PC-9 (cell line): ENCODE data around the gene BARHL1.

Experiments
- EZH2 ChIP-seq: fragments of 200-600 bp; sonication (generic); IDR thresholded peaks from 2 replicates; pipeline ENCODE4 v1.8.0; 2017; ENCODE audit warnings: antibody characterized with exemption, low read depth
- TF ChIP-seq, protein P1 (sequence below): fragments of 200-600 bp; sonication (generic); conservative IDR thresholded peaks from 2 replicates; pipeline ENCODE4 v1.6.1; 2017; ENCODE audit warnings: mixed run types, antibody characterized with exemption, mild to moderate bottlenecking, moderate library complexity

DNA sequence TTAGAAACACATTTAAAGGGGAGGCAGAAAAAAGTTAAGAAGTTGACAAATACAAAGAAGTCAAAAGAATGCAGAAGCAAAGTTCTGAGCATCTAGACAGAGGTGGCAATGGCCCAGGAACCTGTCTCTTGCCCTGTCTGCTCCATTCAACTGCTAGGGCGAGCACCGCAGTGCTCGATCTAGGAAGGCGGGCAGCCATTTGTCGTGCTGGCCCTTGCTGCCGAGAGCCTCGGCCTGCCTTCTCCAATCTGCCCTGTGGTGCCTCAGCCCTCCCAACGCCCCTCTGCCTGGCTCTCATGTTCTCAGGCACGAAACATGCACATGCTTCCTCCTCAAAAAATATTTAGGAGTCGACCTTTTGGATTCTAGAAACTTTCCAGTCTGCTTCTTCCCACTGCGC lies 45.2 kb downstream of the BARHL1 start:
- TF ChIP-seq, protein P1, sequence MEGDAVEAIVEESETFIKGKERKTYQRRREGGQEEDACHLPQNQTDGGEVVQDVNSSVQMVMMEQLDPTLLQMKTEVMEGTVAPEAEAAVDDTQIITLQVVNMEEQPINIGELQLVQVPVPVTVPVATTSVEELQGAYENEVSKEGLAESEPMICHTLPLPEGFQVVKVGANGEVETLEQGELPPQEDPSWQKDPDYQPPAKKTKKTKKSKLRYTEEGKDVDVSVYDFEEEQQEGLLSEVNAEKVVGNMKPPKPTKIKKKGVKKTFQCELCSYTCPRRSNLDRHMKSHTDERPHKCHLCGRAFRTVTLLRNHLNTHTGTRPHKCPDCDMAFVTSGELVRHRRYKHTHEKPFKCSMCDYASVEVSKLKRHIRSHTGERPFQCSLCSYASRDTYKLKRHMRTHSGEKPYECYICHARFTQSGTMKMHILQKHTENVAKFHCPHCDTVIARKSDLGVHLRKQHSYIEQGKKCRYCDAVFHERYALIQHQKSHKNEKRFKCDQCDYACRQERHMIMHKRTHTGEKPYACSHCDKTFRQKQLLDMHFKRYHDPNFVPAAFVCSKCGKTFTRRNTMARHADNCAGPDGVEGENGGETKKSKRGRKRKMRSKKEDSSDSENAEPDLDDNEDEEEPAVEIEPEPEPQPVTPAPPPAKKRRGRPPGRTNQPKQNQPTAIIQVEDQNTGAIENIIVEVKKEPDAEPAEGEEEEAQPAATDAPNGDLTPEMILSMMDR = no peak
- no peak for TF ChIP-seq EZH2
